EL (cell line): ENCODE data around the gene HIRA.

Experiments used
- DNase-seq: peaks from one replicate; pipeline ENCODE4 v3.0.0-alpha.2; 2016

Gene HIRA

GRCh38 chr22:19431649-19432132 lies at the start of gene HIRA:
Gene HIRA (minus strand): TSS chr22:19431733. CDS start chr22:19431476, 257 bp downstream.
- DNase-seq: peak; percentile 78

GRCh38 chr22:19480789-19481188 lies 49.3 kb upstream of the HIRA start:
- DNase-seq: no peak

GRCh38 chr22:19480173-19480568 lies 48.6 kb upstream of the HIRA start:
- no peak for DNase-seq

GRCh38 chr22:19479355-19480172 lies 48.0 kb upstream of the HIRA start, which contains the start of gene CDC45:
Gene CDC45 (plus strand): TSS chr22:19479920. CDS start chr22:19479969, 49 bp downstream.
- DNase-seq: peak; percentile 99

- DNase-seq: peak; percentile 82
These were observed 47.4 kb upstream of the HIRA start, which contains the start of gene UFD1 for GRCh38 chr22:19478901-19479354. Gene UFD1 (minus strand): TSS chr22:19479193. CDS start chr22:19479085, 108 bp downstream.

GRCh38 chr22:19478045-19478900 lies 46.7 kb upstream of the HIRA start:
- DNase-seq: no peak

GRCh38 chr22:19477321-19478044 lies 46.0 kb upstream of the HIRA start:
- DNase-seq: peak; percentile 25

GRCh38 chr22:19476023-19476422 lies 44.5 kb upstream of the HIRA start:
- no peak for DNase-seq

GRCh38 chr22:19473578-19473977 lies 42.0 kb upstream of the HIRA start:
- no peak for DNase-seq

GRCh38 chr22:19472233-19472632 lies 40.7 kb upstream of the HIRA start:
- no peak for DNase-seq

- DNase-seq: no peak
These were observed 40.0 kb upstream of the HIRA start for GRCh38 chr22:19471572-19471971.

GRCh38 chr22:19470010-19470409 lies 38.5 kb upstream of the HIRA start:
- DNase-seq: no peak

GRCh38 chr22:19469421-19469820 lies 37.9 kb upstream of the HIRA start:
- DNase-seq: no peak

- no peak for DNase-seq
These were observed 36.4 kb upstream of the HIRA start for GRCh38 chr22:19467912-19468311.

GRCh38 chr22:19466848-19467752 lies 35.6 kb upstream of the HIRA start:
- no peak for DNase-seq

- DNase-seq: no peak
These were observed 34.7 kb upstream of the HIRA start for GRCh38 chr22:19466126-19466716.

- DNase-seq: no peak
These were observed 33.4 kb upstream of the HIRA start for GRCh38 chr22:19464975-19465374.

- no peak for DNase-seq
These were observed 33.0 kb upstream of the HIRA start for GRCh38 chr22:19464546-19464945.

- DNase-seq: peak; percentile 91
These were observed 32.2 kb upstream of the HIRA start for GRCh38 chr22:19463491-19464469.

GRCh38 chr22:19463008-19463407 lies 31.5 kb upstream of the HIRA start:
- DNase-seq: no peak
